HG02943 (cell line): Measurements from ENCODE around the gene VAT1L.
A peak's percentile ranks its signal among the peaks of the same experiment; 100 is the strongest.
"Not testable (repeated sequence)": the region's sequence is repeated elsewhere in the genome, so short reads cannot be mapped to it uniquely, and the experiment has no call there.

ENCODE experiments used
- ATAC-seq: cut with Tn5 transposase; IDR thresholded peaks from one replicate; pipeline ENCODE4 v1.9.1; 2021; ENCODE audit warnings: mild to moderate bottlenecking, low read depth, moderate library complexity; ENCODE audit not compliant: unreplicated experiment

VAT1L gene

GRCh38 chr16:77946823-77947222, 158.5 kb downstream of the VAT1L start:
- no peak for ATAC-seq

GRCh38 chr16:77947590-77947989, 159.2 kb downstream of the VAT1L start:
- ATAC-seq = not testable (repeated sequence)

- ATAC-seq = no peak
Measured at GRCh38 chr16:77948835-77949234, 160.5 kb downstream of the VAT1L start.

GRCh38 chr16:77949445-77949844, 161.1 kb downstream of the VAT1L start:
- ATAC-seq = no peak

- ATAC-seq = no peak
Measured at GRCh38 chr16:77951788-77952187, 163.4 kb downstream of the VAT1L start.

GRCh38 chr16:77955127-77955526, 166.8 kb downstream of the VAT1L start:
- ATAC-seq = no peak

GRCh38 chr16:77956231-77956630, 167.9 kb downstream of the VAT1L start:
- ATAC-seq = no peak

GRCh38 chr16:77960766-77961165, 172.4 kb downstream of the VAT1L start:
- no peak for ATAC-seq

- ATAC-seq = no peak
Measured at GRCh38 chr16:77961814-77962213, 173.4 kb downstream of the VAT1L start.

GRCh38 chr16:77962689-77963088, 174.3 kb downstream of the VAT1L start:
- ATAC-seq = no peak

- no peak for ATAC-seq
Measured at GRCh38 chr16:77963185-77964044, 175.1 kb downstream of the VAT1L start.

- no peak for ATAC-seq
Measured at GRCh38 chr16:77965346-77965745, 177.0 kb downstream of the VAT1L start.

GRCh38 chr16:77967054-77967904, 178.9 kb downstream of the VAT1L start:
- ATAC-seq = no peak

- no peak for ATAC-seq
Measured at GRCh38 chr16:77969861-77970260, 181.5 kb downstream of the VAT1L start.

- ATAC-seq = no peak
Measured at GRCh38 chr16:77970371-77970770, 182.0 kb downstream of the VAT1L start.

GRCh38 chr16:77971306-77972061, 183.1 kb downstream of the VAT1L start:
- peak; percentile 68 for ATAC-seq

GRCh38 chr16:77972062-77972392, 183.7 kb downstream of the VAT1L start:
- ATAC-seq = no peak

GRCh38 chr16:77974883-77975282, 186.5 kb downstream of the VAT1L start:
- no peak for ATAC-seq

GRCh38 chr16:77975942-77976341, 187.6 kb downstream of the VAT1L start:
- no peak for ATAC-seq

GRCh38 chr16:77977339-77977738, 189.0 kb downstream of the VAT1L start:
- ATAC-seq = no peak

- no peak for ATAC-seq
Measured at GRCh38 chr16:77985111-77985510, 196.7 kb downstream of the VAT1L start.
